ENCODE results near the gene FBXO46. TPM values are rescaled to one million over a fixed set of nuclear protein-coding genes. Genes with fewer than 3 reads are reported as not detected.

FBXO46 gene
- total and polyA plus RNA-seq, 10 of the 15 experiments (the other 5 are each of a cell fraction or from before 2014, with no cell fraction given), result 2.5 to 61.5 (median 13.7) TPM

GRCh38 chr19:45768984-45769782, 38.5 kb upstream of the FBXO46 start, which contains the start of gene SIX5 (continued):
- no peak for TF ChIP-seq USF2 (IDR thresholded peaks at IDR 0.05; ENCODE audit: borderline replicate concordance, low read depth, low read length)
- TF ChIP-seq ZBTB40 (IDR thresholded peaks at IDR 0.05; ENCODE audit: borderline replicate concordance), result no peak
- TF ChIP-seq ZNF592 (IDR thresholded peaks at IDR 0.05), result no peak
- TF ChIP-seq YBX1 (IDR thresholded peaks at IDR 0.05), result no peak
- TF ChIP-seq STAT1 (conservative IDR thresholded peaks at IDR 0.05), result no peak; the same call in 1 of the 2 replicates
- TF ChIP-seq RFX5 (IDR thresholded peaks at IDR 0.05; ENCODE audit: low read depth, low read length), result peak; percentile 74
- no peak for TF ChIP-seq GABPA (IDR thresholded peaks at IDR 0.05; ENCODE audit: low read depth)
- no peak for TF ChIP-seq RCOR1 (conservative IDR thresholded peaks at IDR 0.05; ENCODE audit: low read depth, low read length)
- peak; percentile 90 for TF ChIP-seq PBX3 (IDR thresholded peaks at IDR 0.05; ENCODE audit: insufficient replicate concordance, low read depth, low read length)
- TF ChIP-seq ZNF217 (IDR thresholded peaks at IDR 0.05), result no peak
- TF ChIP-seq ZBTB33 (IDR thresholded peaks at IDR 0.05), result no peak
- no peak for TF ChIP-seq RAD51 (IDR thresholded peaks at IDR 0.05)
- no peak for TF ChIP-seq ZNF24 (IDR thresholded peaks at IDR 0.05)
- TF ChIP-seq BMI1 (IDR thresholded peaks at IDR 0.05; ENCODE audit: borderline replicate concordance), result no peak
